Mammary epithelial cell (primary cell): ENCODE results near the gene FILIP1.

Source experiments
- CTCF ChIP-seq, 2 donors: IDR thresholded peaks in 1 of 2; conservative IDR thresholded peaks in 1 of 2; 2 replicates each; pipeline ENCODE4 v1.5.1; 2011 to 2012; ENCODE audit warnings: inconsistent platforms in 2 of 2, low read length in 2 of 2, mild to moderate bottlenecking in 2 of 2, control low read depth in 1 of 2, low read depth in 1 of 2; ENCODE audit not compliant: insufficient read depth in 1 of 2; ENCODE audit errors: extremely low read depth in 1 of 2
- EZH2 ChIP-seq: IDR thresholded peaks from 2 replicates; pipeline ENCODE4 v1.6.1; 2012; ENCODE audit warnings: low read length, inconsistent platforms, borderline replicate concordance

GRCh38 chr6:75430631-75431325 is 62.8 kb downstream of the FILIP1 start:
- TF ChIP-seq CTCF (conservative IDR thresholded peaks at IDR 0.05 in 1 of 2, IDR thresholded peaks at IDR 0.05 in 1 of 2; ENCODE audit: extremely low read depth in 1 of 2, insufficient read depth in 1 of 2, low read depth in 1 of 2, low read length in 2 of 2) (no peak), EZH2 (no peak)
